ENCODE measurements around the gene SPAG9. TPM values are rescaled to one million over a fixed set of nuclear protein-coding genes. Genes with fewer than 3 reads are reported as not detected.

SPAG9 gene
- total RNA-seq, 1 experiment from 2014 or later: 77.6 TPM

GRCh38 chr17:51046046-51046445 is 74.6 kb downstream of the SPAG9 start (continued):
- no peak for TF ChIP-seq SRF (IDR thresholded peaks at IDR 0.05; ENCODE audit: low read depth)
- TF ChIP-seq EZH2phosphoT487 (IDR thresholded peaks at IDR 0.05; ENCODE audit: borderline replicate concordance): no peak
- TF ChIP-seq CTCF (IDR thresholded peaks at IDR 0.05 in 2 of 3, conservative IDR thresholded peaks at IDR 0.05 in 1 of 3; ENCODE audit: borderline replicate concordance in 1 of 3, insufficient read depth in 1 of 3, low read depth in 2 of 3, low read length in 2 of 3): no peak
- no peak for TF ChIP-seq FOSL1 (IDR thresholded peaks at IDR 0.05; ENCODE audit: low read depth)
- no peak for TF ChIP-seq CEBPB (IDR thresholded peaks at IDR 0.05; ENCODE audit: low read depth)
- TF ChIP-seq POLR2AphosphoS5 (IDR thresholded peaks at IDR 0.05; ENCODE audit: low read depth, low read length): no peak
- no peak for TF ChIP-seq ZFX (IDR thresholded peaks at IDR 0.05)
- no peak for TF ChIP-seq JUND (IDR thresholded peaks at IDR 0.05)
- TF ChIP-seq CBX3 (IDR thresholded peaks at IDR 0.05; ENCODE audit: low read depth): no peak

DNA sequence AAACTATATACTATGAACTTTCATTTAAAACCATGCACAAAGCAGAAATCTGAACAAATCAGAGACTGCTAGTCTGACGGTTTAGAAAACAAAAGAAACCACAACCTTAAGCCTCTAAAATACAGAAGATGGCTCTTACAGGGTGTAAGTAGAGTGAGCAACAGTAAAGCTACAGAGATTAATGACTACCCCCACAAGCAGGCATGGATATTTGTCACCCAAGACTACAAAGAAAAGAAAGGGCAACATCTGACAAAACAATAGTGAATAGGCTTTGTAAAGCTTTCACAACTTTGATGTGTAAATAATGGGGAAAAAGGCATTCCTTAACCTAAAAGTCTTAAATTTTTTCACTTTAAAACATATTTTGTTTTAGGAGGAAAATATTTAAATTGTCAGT is 75.0 kb downstream of the SPAG9 start:
- ChIA-PET CTCF (interaction anchor here (2.0 to 3.4 kb wide), 2 partner anchors 11 to 45 kb away, joined by 5 to 35 read pairs; no protein-coding TSS in a partner anchor), RAD21 (ENCODE audit: low non-redundant PET in 1 of 2, low total read pairs in 2 of 2, uncharacterized antibody in 2 of 2, unreplicated experiment in 2 of 2) (no interaction called here), POLR2A (interaction anchor here (1.3 to 1.5 kb wide), 2 partner anchors 108 to 179 kb away, joined by 3 to 4 read pairs; partner anchors contain the start of genes NME1 and TOB1)
- Histone ChIP-seq H3K9ac (ENCODE audit: low read length) (no peak overlapping the region), H3K9me2 (ENCODE audit: insufficient read depth) (no peaks in the 10 kb centered on the region), H2AFZ (ENCODE audit: low read depth, low read length, poor library complexity, severe bottlenecking) (no peak overlapping the region), H3K27me3 (ENCODE audit: insufficient read depth, low read length) (no peaks in the 10 kb centered on the region), H3K4me2 (ENCODE audit: low read length) (no peak overlapping the region), H3K79me2 (ENCODE audit: insufficient read depth, low read length) (peaks cover 43% of the 10 kb centered on the region), H3K4me3 (replicated peaks in 1 of 2; ENCODE audit: low read depth in 1 of 2, low read length in 2 of 2) (no peak overlapping the region), H3K36me3 (ENCODE audit: control insufficient read depth in 1 of 2, insufficient read depth in 2 of 2, low read length in 2 of 2) (no peaks in the 10 kb centered on the region), H3K27ac (ENCODE audit: low read depth, low read length) (no peak overlapping the region), H3K4me1 (ENCODE audit: control insufficient read depth in 1 of 2, insufficient read depth in 2 of 2, low read length in 2 of 2) (no peaks in the 10 kb centered on the region), H4K20me1 (ENCODE audit: insufficient read depth) (peaks cover 4% of the 10 kb centered on the region; the same call in 1 of the 2 replicates), H3K9me3 (ENCODE audit: control insufficient read depth in 1 of 2, insufficient read depth in 1 of 2, low read depth in 1 of 2, low read length in 2 of 2) (no peaks in the 10 kb centered on the region)
- ATAC-seq (no peak), DNase-seq (ENCODE audit: low read depth, low spot score) (no peak)
- TF ChIP-seq RAD21 (IDR thresholded peaks at IDR 0.05; ENCODE audit: low read depth): no peak
- no peak for TF ChIP-seq JUND (IDR thresholded peaks at IDR 0.05)
- BruUV-seq (replicated peaks): no TSS peak
- intact Hi-C loops (cut with micrococcal nuclease): no loop called here
